GM21367 (cell line): ENCODE measurements around the gene TSR3.

Source experiments
- ATAC-seq: cut with Tn5 transposase; IDR thresholded peaks from one replicate; pipeline ENCODE4 v1.9.1; 2021; ENCODE audit not compliant: unreplicated experiment

TSR3 gene

GRCh38 chr16:1311212-1311737 lies 40.4 kb downstream of the TSR3 start:
- no peak for ATAC-seq

GRCh38 chr16:1310832-1311200 lies 40.9 kb downstream of the TSR3 start:
- ATAC-seq, result no peak

DNA sequence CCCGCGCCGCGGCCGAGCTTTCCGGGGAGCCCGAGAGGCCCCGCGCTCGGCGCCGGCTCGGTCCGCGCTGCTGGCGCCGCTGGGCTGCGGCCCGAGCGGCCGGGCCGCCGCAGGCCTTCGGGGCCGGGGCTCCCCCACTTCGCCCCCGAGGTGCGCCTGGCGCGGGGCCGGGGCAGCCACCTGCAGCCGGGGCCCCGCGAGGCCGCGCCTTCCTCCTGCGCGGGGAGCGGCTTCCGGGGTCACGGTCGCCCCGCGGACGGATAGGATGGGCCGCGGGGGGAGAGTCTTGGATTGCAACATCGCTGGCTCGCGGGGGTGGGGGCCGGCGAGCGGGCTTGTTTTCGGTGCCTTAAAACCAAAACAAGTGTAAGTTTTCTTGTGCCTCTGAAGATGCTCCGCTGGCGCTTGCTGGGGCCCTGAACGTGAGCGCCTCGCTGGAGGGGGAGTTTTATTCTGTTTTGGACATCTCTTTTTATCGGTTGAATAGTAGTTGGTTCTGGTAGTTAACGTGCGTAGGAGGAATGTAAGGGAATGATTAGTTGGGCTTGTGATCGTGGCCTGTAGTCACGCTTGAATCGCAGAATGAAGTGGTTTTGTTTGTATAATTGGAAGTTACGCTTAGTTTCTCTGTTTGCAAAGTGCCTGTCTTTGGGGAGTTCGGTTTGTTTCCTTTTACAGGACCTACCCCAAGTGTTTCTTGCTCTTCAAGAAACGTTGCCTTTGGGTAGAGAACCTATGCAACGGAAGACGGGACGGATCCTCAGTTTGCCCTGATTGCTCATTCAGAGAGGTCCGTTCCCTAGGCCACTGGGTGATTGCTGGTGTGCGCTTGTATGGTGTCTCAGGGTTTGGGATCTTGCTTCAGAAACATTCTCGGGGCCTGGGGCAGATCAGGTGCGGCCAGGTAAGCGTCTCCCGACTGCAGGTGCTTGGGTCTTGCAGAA lies 41.5 kb downstream of the TSR3 start:
- no peak for ATAC-seq

DNA sequence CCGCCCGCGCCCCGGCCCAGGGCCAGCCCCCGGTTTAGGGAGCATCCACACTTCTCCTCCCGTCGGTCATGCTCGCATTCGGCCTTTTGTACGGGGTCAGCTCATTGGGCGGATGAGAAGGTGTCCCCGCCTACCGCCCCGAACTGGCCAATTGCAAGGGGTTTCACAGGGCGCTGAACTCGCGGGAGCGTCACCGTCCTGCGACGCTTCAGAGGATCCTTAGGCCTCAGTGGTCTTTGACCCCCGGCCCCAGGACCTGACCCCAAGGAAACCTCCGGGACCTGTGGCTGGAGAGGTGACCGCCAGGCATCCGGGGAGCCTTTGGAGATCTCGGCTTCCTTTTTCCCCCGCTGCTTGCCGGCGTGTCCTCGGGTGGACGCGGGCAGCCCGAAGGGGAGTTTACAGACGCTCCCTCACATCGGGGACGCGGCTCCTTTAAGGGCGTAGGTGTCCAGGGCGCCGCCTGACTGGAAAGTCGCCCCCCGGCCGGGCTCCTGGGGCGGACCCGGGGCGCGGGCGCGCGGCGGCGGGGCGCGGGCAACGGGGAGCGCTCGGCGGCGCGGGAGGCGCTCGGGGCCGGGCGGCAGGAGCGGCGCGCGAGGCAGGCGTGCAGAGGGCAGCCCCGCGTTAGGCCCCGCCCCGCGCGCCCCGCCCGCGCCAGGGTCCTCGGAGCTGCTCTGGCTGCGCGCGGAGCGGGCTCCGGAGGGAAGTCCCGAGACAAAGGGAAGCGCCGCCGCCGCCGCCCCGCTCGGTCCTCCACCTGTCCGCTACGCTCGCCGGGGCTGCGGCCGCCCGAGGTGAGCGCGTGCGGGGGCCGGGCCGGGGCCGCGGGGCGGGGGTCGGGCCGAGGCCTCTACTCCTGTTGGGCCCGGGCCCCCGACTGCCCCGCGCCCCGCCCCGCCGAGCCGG lies 42.4 kb downstream of the TSR3 start, which contains the start of gene UBE2I:
Gene UBE2I, plus strand, starts transcription at position 660 of the 909 bp plus-strand sequence. CDS start 4,395 bp downstream, outside the sequence.
- ATAC-seq, result peak; percentile 47

GRCh38 chr16:1308036-1308976 lies 43.4 kb downstream of the TSR3 start:
- no peak for ATAC-seq

DNA sequence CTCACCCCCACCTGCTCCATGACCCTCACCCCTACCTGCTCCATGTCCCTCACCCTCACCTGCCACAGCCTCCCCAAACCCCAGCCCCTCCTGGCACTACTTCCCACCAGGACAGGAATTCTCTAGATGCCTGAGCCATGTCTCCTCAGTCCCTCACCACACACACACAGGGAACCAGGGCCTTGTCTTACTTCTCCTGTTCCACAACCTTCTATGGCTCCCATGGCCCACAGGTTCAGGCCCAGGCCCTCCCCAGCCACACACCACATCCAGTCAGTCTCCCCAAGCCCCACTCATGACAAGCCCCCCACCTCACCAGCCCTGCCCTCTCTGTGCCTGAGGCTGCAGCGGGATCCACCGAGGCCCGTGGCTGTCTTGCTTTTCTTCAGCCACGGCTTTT lies 45.3 kb downstream of the TSR3 start:
- ATAC-seq, result no peak

- no peak for ATAC-seq
Measured at GRCh38 chr16:1305823-1306222, 45.9 kb downstream of the TSR3 start.

DNA sequence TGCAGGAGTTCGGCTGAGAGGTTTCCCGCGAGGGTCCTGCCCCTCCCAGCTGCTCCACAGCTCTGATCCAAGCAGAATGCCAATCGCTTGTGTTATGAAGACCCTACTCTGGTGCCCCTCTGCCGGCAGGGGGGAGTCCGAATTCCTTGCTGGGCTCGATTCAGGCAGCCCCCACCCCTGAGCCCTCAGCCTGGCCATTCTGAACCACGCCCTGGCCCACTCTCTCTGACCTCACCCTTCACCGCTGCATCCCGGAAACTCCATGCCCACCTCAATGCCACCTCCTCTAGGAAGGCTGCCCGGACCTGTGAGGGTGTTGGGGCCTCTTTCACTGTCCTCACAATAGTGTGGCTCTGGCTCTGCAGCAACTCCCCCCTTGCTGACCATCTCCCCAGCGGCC lies 50.1 kb downstream of the TSR3 start:
- ATAC-seq, result no peak

- ATAC-seq, result no peak
Measured at GRCh38 chr16:1300664-1301476, 50.8 kb downstream of the TSR3 start.

DNA sequence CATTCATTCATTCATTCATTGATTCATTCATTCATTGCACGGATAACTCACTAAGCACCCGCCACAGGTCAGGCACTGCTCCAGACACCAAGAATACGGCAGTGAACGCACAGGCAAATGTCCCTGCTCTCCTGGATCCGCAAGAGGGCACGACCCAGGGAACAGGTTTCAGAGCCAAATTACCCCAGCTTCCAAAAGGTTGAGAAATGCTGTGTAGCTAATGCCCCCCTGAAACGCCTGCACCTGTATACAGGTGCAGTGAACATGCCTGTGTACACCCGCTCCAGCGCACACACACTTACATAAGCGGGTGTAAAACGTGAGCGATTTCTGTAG lies 51.8 kb downstream of the TSR3 start:
- no peak for ATAC-seq
